BLaER1 (cell line): ENCODE measurements around the gene REEP6.
A peak's percentile ranks its signal among the peaks of the same experiment; 100 is the strongest.

ENCODE experiments used
- H3K27ac ChIP-seq: shearing (Covaris generic); formaldehyde crosslinking; 2 replicates; pipeline ENCODE4 v1.8.1; 2022
- H3K27me3 ChIP-seq: shearing (Covaris generic); formaldehyde crosslinking; 2 replicates; pipeline ENCODE4 v1.8.1; 2022
- H3K36me3 ChIP-seq: shearing (Covaris generic); formaldehyde crosslinking; 2 replicates; pipeline ENCODE4 v1.8.1; 2022
- H3K4me1 ChIP-seq: shearing (Covaris generic); formaldehyde crosslinking; 2 replicates; pipeline ENCODE4 v1.8.1; 2022
- H3K4me2 ChIP-seq: shearing (Covaris generic); formaldehyde crosslinking; 2 replicates; pipeline ENCODE4 v1.8.1; 2022
- H3K4me3 ChIP-seq: shearing (Covaris generic); formaldehyde crosslinking; 2 replicates; pipeline ENCODE4 v1.8.1; 2022
- H3K9ac ChIP-seq: shearing (Covaris generic); formaldehyde crosslinking; 2 replicates; pipeline ENCODE4 v1.8.1; 2022
- H3K9me3 ChIP-seq: shearing (Covaris generic); formaldehyde crosslinking; 2 replicates; pipeline ENCODE4 v1.8.1; 2022
- H4K20me1 ChIP-seq: shearing (Covaris generic); formaldehyde crosslinking; 2 replicates; pipeline ENCODE4 v1.8.1; 2022
- Cebpa-rat ChIP-seq: shearing (Covaris generic); IDR thresholded peaks from 2 replicates; pipeline ENCODE4 v1.8.1; 2022

The REEP6 gene

GRCh38 chr19:1481893-1482360 lies 9.1 kb upstream of the REEP6 start:
- H3K27me3 ChIP-seq, result no peaks in the 10 kb centered on the region
- peaks cover 36% of the 10 kb centered on the region for H3K4me1 ChIP-seq
- H3K4me2 ChIP-seq, result no peak overlapping the region
- no peaks in the 10 kb centered on the region for H3K9me3 ChIP-seq
- H3K9ac ChIP-seq, result no peak overlapping the region
- TF ChIP-seq Cebpa-rat, result no peak
- H3K27ac ChIP-seq, result no peak overlapping the region
- H3K36me3 ChIP-seq, result peaks cover 9% of the 10 kb centered on the region; the same call in 1 of the 2 replicates
- H4K20me1 ChIP-seq, result peaks cover 17% of the 10 kb centered on the region
- H3K4me3 ChIP-seq, result no peak overlapping the region

GRCh38 chr19:1482361-1483130 lies 8.4 kb upstream of the REEP6 start:
- TF ChIP-seq Cebpa-rat, result no peak
- H3K4me2 ChIP-seq, result no peak overlapping the region
- no peak overlapping the region for H3K4me3 ChIP-seq
- H3K27ac ChIP-seq, result no peak overlapping the region
- H3K4me1 ChIP-seq, result peaks cover 30% of the 10 kb centered on the region
- H3K36me3 ChIP-seq, result peaks cover 5% of the 10 kb centered on the region; the same call in 1 of the 2 replicates
- no peaks in the 10 kb centered on the region for H3K27me3 ChIP-seq
- H4K20me1 ChIP-seq, result peaks cover 11% of the 10 kb centered on the region
- H3K9me3 ChIP-seq, result no peaks in the 10 kb centered on the region
- no peak overlapping the region for H3K9ac ChIP-seq

GRCh38 chr19:1483131-1483978 lies 7.6 kb upstream of the REEP6 start:
- Histone ChIP-seq H4K20me1 (peaks cover 3% of the 10 kb centered on the region), H3K27ac (no peak overlapping the region), H3K4me2 (no peak overlapping the region), H3K9ac (no peak overlapping the region), H3K27me3 (no peaks in the 10 kb centered on the region), H3K36me3 (peaks cover 5% of the 10 kb centered on the region; the same call in 1 of the 2 replicates), H3K4me3 (no peak overlapping the region), H3K4me1 (peaks cover 28% of the 10 kb centered on the region), H3K9me3 (no peaks in the 10 kb centered on the region)
- no peak for TF ChIP-seq Cebpa-rat

- H3K9me3 ChIP-seq, result no peaks in the 10 kb centered on the region
- no peak overlapping the region for H3K4me3 ChIP-seq
- no peak overlapping the region for H3K27ac ChIP-seq
- no peak for TF ChIP-seq Cebpa-rat
- H3K9ac ChIP-seq, result no peak overlapping the region
- H3K4me2 ChIP-seq, result no peak overlapping the region
- no peaks in the 10 kb centered on the region for H3K27me3 ChIP-seq
- H4K20me1 ChIP-seq, result no peaks in the 10 kb centered on the region
- peaks cover 33% of the 10 kb centered on the region for H3K4me1 ChIP-seq
- H3K36me3 ChIP-seq, result peaks cover 5% of the 10 kb centered on the region; the same call in 1 of the 2 replicates
Measured at GRCh38 chr19:1483979-1484428, 7.0 kb upstream of the REEP6 start.

GRCh38 chr19:1486720-1487575 lies 4.0 kb upstream of the REEP6 start:
- H3K4me1 ChIP-seq, result peaks cover 33% of the 10 kb centered on the region
- no peaks in the 10 kb centered on the region for H3K9me3 ChIP-seq
- no peak overlapping the region for H3K27ac ChIP-seq
- peaks cover 5% of the 10 kb centered on the region; the same call in 1 of the 2 replicates for H3K36me3 ChIP-seq
- no peak for TF ChIP-seq Cebpa-rat
- no peak overlapping the region for H3K4me3 ChIP-seq
- no peak overlapping the region for H3K9ac ChIP-seq
- peaks cover 3% of the 10 kb centered on the region; the same call in 1 of the 2 replicates for H3K27me3 ChIP-seq
- peaks cover 6% of the 10 kb centered on the region; the same call in 1 of the 2 replicates for H4K20me1 ChIP-seq
- H3K4me2 ChIP-seq, result no peak overlapping the region

GRCh38 chr19:1487576-1488281 lies 3.3 kb upstream of the REEP6 start:
- H3K9ac ChIP-seq, result no peak overlapping the region
- H3K36me3 ChIP-seq, result peaks cover 5% of the 10 kb centered on the region; the same call in 1 of the 2 replicates
- peak overlapping the region; percentile 97 for H3K4me2 ChIP-seq
- peaks cover 6% of the 10 kb centered on the region; the same call in 1 of the 2 replicates for H4K20me1 ChIP-seq
- no peaks in the 10 kb centered on the region for H3K9me3 ChIP-seq
- peaks cover 3% of the 10 kb centered on the region; the same call in 1 of the 2 replicates for H3K27me3 ChIP-seq
- H3K4me1 ChIP-seq, result peaks cover 33% of the 10 kb centered on the region
- no peak for TF ChIP-seq Cebpa-rat
- H3K27ac ChIP-seq, result peak overlapping the region; percentile 49; the same call in 1 of the 2 replicates
- H3K4me3 ChIP-seq, result no peak overlapping the region

- TF ChIP-seq Cebpa-rat, result no peak
- Histone ChIP-seq H3K27me3 (peaks cover 3% of the 10 kb centered on the region; the same call in 1 of the 2 replicates), H3K4me1 (peaks cover 33% of the 10 kb centered on the region)
Measured at GRCh38 chr19:1488282-1488601, 2.7 kb upstream of the REEP6 start.

GRCh38 chr19:1489463-1490310 lies 1.3 kb upstream of the REEP6 start:
- Histone ChIP-seq H3K4me3 (peak overlapping the region; percentile 72), H3K9me3 (no peaks in the 10 kb centered on the region), H3K9ac (peak overlapping the region; percentile 75), H4K20me1 (peaks cover 6% of the 10 kb centered on the region; the same call in 1 of the 2 replicates), H3K4me1 (peaks cover 33% of the 10 kb centered on the region), H3K27me3 (peaks cover 3% of the 10 kb centered on the region; the same call in 1 of the 2 replicates), H3K27ac (peak overlapping the region; percentile 88), H3K36me3 (0 out of 2 replicates have a peak, but pooled peaks cover 5% of the 10 kb centered on the region), H3K4me2 (peak overlapping the region; percentile 97)
- TF ChIP-seq Cebpa-rat, result no peak

More at GRCh38 chr19:1488282-1488601, 2.7 kb upstream of the REEP6 start:
- Histone ChIP-seq H3K9me3 (no peaks in the 10 kb centered on the region), H3K9ac (no peak overlapping the region), H3K4me2 (peak overlapping the region; percentile 97), H3K36me3 (peaks cover 5% of the 10 kb centered on the region; the same call in 1 of the 2 replicates), H4K20me1 (peaks cover 6% of the 10 kb centered on the region; the same call in 1 of the 2 replicates), H3K4me3 (no peak overlapping the region), H3K27ac (peak overlapping the region; percentile 49; the same call in 1 of the 2 replicates)
